Activated naive CD8-positive, alpha-beta T cell treated with anti-CD3 and anti-CD28 coated beads, Interleukin-2, amount 50 U/mL, for 16 hours (primary cell): Measurements from ENCODE around the gene CCDC24.

Experiments
- DNase-seq: peaks from one replicate; pipeline ENCODE4 v3.0.0-alpha.2; 2020; ENCODE audit warnings: low read depth, low spot score

CCDC24 gene

DNA sequence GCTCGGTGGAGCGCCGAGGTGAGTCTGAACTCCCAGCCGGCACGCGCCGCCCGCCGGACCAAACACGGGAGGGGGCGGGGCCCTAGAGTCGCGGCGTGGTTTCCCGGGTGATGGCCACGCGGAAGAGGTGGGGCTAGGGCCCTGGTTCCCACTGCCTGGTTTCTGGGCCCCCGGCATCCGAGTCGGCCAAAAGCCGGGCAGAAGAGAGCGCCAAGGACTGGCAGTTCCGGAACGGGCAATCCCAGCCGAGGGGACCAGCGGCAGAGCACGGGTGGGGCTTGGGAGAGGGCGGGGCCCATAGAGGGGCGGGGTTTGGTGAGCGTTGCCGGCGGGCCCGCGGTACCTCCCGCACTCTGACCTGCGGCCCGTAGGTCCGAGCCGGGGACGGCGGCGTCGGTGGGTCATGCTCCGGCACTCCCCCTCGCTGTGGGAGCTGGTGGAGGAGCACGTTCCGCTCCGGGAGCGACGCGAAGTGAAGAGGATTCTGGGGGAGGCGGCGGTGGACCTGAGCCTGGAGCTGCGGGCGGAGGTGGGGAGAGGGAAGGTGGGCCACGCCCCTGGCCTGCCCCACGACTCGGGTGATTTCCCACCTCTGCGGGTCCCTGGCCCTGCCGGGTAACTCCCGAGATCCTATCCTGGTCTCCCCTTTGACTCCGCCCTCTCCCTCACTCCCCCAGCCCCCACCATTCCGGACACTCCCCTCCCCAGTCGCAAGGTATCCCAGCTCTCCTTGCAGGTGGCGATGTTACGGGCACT lies at the start of gene CCDC24:
Gene CCDC24 (plus strand): TSS at position 124 of the 756 bp plus-strand sequence. CDS start 280 bp downstream, at position 404.
- DNase-seq, result peak; percentile 45

DNA sequence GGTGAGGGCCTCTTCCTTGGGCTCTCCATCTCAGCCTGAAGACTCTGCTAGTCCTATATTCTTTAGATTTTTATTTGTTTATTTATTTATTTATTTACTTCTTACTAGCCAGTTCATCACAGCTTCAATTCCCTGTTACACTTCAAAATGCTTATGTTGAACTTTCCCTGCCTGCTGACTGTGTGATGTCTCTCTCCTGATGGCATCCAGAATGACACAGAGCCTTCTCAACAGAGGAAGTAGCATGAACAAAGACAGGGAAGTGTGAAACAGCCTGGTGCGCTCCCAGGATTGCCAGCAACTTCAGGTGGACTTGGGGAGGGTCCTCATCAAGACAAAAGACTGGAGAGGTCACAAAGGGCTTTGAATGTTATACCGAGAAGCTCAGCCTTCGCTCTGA lies 49.0 kb upstream of the CCDC24 start:
- no peak for DNase-seq

DNA sequence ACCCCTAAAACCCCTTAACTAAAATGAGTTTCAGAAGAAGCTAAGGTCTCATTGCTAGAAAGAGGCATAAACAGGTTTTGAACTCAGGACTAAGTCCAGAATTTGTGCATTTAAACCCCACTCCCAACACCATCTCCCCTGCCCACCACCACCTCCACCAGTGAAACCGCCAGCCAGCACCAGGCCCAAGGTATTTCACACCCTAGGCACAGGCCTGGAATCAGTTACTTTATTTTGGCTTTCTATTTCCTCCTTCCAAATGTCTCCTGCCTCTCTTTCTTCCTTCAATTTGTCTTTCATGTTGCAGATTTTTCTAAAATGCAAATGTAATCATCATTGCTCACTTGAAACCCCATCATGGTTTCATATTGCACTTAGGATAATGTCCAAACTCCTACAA lies 46.5 kb upstream of the CCDC24 start:
- no peak for DNase-seq

DNA sequence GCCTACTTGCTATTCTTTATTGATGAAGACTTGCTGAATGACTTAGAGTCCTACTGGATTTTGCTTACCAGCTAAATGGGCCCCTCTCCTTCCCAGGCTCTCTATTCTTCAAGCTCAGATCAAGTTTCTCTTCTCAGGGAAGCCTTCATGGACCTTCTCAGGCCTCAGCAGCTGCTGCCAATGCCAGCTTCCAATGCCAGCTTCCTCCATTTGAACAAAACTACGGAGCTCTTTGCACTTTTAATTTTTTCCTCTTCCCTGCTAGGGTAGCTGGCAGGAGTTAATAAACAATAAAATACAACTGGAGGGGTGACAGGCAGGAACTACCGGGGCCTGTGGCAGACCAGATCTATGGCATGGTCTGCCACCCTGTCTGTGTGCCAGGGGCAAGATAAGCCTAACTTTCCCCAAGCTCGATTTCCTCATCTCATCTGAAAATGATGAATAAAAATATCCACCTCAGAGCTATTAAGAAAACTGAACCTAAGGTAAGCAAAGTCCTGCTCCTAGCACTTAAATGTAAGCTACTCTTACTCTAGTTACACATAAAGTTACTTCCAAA lies 45.6 kb upstream of the CCDC24 start:
- no peak for DNase-seq

DNA sequence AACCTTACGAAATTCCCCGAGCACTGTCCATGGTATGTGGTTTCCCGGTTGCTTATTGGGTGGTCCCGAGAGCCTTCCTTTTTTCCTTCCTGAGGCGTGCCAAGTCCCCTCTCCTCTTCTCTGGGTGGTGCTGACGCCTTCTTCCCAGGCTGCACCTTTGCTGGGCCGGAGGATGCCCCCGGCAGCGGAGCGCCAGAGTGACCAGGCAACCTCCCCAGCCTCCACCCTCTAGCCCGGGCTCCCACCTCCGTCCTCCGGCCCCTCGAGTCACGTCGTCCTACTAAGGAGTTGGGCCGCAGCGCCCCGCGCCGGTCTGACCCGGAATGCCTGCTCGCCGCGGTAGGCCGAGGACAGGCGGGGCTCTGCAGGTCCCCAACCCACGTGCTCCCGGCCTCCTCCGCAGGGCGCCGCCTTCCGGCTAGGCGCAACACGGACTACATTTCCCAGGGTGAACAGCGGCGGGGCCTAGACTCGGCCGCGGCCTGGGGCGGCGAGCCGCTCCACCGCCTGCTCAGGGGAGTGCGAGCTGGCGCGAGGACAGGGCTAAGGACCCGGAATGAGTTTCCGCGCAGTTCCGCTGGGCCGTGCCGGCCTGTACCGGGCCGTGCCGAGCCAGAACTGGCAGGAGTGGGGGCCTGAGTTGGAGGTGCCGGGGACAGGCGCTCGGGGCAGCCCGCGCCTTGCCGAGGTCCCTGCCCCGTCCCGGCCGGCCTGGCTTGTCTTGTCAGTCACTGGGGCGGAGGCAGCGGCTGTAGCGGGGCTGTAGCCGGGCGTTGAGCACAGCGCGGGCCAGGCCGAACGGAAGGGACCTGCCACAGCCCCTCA lies 45.0 kb upstream of the CCDC24 start, which contains the start of gene IPO13:
Gene IPO13 (plus strand): TSS at position 715 of the 825 bp plus-strand sequence. CDS start 651 bp downstream, outside the sequence.
- DNase-seq, result peak; percentile 92

DNA sequence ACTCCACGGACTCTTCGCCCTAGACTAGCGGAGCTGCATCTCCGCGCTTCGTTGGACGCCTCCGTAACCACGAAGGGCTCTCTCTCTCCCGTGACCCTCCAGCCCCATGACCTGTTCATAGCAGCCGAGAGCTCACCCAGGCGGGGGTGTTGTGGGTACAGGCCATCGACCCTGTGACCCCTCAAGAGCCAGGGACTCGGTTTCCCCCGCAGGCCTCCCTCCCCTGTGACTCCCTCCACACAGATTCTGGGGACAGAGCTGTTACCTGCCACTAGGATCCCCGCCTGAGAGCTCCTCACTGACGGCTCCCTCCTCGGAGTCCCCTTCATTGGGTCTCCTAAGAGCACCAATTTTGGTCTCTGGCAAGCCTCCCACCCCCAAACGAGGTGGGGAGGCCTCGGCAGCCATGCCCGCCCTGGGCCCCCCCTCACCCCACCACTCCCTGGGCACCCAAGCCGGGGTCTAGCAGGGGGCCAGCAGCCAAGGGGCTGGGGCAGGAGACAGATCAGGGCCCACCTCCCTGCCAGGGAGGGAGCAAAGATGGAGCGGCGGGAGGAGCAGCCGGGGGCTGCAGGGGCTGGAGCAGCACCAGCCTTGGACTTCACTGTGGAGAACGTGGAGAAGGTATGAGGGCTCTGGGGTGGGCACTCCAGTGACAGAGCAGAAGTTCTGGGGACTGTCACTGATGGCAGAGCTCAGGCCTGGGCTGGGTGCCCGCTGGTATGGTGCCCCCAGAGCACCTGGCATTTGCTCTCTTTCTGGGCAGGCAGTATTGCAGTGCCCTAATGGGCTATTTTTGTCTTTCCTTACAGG lies 44.1 kb upstream of the CCDC24 start:
- DNase-seq, result no peak

DNA sequence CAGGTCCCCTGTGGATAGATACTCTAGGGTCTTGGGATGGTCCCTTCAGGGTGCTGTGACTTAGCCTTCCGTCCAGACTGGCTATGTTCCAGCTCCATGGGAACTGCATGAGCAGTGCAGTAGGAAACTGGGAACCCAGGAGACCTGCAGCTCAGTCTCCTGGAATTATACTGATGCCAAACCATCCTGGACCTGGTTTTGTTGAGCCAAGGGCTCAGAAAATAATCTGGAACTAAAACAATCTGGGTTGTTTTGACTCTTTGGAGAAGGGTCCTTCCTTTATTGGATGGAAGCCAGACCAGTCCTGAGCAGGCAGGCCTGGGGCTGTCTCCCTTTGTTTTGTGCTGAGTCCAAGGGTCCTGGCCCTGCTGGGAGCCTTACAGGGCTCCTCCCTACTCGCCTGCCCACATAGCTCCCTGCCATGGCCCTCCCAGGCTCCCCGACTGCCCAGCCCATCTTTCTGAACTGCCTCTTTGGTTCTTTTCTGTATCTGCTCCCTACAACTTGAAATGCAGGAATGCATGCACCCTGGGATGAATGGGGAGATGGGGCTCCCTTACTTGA lies 43.4 kb upstream of the CCDC24 start:
- DNase-seq, result no peak

DNA sequence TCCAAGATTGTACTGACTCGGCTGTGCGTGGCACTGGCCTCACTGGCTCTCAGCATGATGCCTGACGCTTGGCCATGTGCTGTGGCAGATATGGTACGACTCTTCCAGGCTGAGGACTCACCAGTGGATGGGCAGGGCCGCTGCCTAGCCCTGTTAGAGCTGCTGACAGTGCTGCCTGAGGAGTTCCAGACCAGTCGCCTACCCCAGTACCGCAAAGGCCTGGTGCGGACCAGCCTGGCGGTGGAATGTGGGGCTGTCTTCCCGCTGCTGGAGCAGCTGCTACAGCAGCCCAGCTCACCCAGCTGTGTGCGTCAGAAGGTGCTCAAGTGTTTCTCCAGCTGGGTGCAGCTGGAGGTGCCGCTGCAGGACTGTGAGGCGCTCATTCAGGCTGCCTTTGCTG lies 41.7 kb upstream of the CCDC24 start:
- DNase-seq, result no peak

DNA sequence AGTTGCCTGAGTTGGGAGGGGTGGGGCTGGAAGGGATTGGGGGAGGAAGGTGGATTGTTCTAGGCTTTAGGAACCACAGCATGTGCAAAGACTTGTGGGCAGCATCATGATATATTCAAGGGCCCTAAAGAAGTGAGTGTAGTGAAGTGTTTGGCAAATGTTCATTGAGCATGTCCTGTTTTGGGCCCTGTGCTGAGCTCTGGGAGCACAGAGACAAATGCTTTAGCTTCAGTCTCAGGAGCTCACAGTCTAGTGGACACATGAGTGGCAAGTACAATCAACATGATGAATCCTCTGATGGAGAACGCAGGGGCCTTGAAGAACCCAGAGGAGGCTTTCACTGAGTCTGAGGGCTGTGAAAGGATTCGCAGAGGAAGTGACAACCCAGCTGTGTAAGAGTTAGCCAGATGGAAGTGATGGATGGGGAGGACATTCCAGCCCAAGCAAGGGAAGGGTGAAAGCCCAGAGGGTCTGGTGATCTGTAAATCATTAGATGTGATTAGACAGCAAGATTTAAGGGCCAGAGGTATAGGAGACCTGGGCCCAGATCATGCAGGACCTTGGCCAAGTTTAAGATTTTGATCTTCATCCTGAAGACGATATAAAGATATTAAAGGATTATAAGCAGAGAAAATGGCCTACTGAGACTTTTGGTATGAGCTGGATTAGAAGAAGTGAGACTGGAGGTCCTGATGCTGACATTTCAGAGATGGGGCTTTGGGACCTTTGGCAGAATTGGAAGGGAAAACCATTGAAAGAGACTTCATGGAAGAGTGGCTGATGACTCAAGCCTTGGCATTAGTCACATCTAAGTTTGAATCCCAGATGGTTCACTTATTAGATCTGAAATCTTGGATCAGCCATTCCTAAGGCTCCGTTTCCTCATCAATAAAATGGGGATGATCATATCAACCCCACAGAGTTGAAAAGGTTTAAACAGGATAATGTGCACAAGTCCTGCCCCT lies 40.1 kb upstream of the CCDC24 start:
- no peak for DNase-seq

DNA sequence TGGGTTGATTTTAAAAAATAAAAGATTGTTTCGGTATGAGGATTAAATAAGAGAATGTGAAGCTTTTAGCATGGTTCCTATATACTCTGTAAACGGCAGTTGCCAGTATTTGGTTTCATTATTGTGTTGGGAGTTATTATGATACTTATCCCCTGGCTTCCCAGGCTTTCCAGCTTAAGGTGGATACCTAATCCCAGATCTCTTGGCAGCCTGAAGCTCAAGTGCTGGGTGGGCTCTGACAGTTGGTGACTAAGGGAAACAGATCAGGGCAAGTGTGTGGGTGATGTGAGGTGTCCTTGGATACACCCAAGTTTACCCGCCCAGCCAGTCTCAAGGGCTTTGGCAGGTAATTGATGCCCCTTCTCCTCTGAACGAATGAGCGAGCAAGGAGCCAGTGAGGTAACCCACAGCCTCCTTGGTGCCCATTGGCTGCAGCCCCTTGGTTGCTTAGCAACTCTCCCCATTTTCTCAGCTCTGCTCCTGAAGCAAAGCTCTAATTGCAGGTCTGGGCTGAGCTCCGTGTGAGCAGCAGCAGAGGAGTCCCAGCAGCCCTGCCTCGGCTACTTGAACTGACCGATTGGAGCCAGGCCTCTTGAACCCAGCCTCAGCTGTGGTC lies 38.6 kb upstream of the CCDC24 start:
- DNase-seq, result no peak

DNA sequence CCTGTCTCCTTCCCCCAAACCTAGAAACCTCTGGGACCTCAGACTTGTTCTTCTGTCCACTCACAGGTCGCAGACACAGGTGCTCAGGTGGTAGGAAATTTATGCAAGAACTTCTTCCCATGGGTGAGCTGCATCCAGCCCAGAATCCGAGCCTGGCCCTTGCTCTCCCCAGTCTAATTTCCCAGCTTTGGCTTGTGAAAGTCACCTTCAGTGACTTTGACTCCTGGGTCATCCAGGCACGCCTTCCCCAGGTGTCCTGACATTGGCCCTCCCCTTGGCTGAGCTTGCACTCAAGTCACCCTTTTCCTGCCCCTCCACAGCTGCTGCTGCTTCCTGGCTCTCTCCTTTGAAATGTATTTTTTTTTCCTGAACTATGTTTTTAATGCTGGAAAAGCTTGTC lies 38.0 kb upstream of the CCDC24 start:
- DNase-seq, result no peak

DNA sequence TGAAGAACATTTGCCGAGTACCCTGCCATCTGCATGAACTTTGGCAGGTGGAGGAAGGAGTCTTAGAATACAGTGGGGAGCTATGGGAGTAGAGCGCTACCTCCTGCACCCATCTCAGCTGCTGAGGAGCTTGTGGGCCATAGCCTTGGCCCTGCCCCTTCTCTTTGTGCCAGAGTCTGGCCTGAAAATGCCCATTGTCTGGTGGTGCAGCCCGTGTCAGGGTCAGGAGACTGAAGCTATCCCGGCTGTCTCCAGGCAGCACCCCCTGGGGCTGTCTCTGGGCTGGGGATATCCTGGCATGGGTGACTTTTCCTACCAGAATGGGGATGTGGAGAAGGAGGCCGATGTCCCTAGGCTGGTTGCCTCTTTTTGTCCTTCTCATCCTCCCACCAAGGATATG lies 37.4 kb upstream of the CCDC24 start:
- no peak for DNase-seq

DNA sequence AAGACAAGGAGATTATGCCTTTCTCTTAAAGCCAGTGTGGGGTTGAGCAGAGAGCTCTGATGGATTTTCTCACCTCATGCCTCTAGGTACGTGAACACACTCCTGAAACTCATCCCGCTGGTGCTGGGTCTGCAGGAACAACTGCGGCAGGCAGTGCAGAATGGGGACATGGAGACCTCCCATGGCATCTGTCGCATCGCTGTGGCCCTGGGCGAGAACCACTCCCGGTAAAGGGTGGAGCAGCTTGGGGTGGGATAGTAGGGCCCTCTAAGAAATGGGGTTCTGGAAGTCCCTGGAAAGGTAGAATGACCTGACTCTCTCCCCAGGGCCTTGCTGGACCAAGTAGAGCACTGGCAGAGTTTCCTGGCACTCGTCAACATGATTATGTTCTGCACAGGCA lies 35.2 kb upstream of the CCDC24 start:
- DNase-seq, result no peak

DNA sequence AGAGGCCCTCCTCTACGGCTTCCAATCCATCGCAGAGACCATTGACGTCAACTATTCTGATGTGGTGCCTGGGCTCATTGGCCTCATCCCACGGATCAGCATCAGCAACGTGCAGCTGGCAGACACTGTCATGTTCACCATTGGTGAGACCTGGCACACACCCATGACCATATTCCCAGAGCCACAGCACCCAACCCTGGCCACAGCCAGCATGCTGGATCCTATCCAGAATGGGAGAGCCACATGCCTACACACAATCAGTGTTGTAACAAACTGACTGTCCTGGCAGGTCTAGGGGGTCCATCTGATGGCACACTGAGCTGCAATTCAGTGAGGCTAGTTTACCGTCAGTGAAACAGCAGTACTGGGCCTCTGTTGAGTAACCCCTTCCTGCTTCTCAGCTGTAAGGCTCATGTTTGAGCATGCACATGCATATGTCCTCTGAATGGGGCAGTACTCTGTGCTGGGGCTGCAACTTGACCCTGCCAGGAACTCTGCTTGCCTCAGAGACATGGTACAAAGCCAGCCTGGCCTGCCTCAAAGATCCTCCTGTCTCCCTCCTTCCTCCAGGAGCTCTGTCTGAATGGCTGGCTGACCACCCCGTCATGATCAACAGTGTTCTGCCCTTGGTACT lies 33.9 kb upstream of the CCDC24 start:
- no peak for DNase-seq

DNA sequence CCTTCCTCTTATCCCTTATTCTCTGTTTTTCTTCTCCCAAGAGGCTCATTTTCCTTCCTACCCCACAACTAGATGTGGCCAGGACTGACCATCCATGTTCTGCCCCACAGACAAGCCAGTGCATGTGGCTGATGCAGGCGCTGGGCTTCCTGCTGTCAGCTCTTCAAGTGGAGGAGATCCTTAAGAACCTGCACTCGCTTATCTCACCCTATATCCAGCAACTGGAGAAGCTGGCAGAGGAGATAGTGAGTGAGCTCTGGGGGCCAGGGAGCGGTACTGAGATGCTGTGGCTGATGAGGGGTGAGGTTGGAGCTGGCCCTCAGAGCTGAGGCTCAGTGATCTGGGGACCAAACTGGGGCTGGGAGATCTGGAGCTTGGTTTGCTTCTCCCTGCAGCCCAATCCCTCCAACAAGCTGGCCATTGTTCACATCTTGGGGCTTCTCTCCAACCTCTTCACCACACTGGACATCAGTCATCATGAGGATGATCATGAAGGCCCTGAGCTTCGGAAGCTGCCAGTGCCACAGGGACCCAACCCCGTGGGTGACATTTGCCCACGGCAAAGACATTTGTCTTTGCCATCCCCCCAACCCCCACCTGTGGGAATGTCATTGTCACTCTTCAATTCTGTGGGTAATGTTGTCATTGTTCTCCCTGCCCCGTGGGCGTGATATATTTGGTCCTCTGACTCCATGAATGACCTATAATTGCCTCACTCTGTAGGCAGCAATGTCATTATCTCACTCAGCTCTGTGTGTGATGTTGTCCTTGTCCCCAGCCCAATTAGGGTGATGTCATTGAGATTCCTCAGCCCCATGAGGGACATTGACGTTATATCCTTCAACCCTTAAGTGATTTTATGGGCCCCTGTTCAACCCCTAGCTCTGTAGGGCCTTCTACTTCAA lies 32.8 kb upstream of the CCDC24 start:
- DNase-seq, result no peak

DNA sequence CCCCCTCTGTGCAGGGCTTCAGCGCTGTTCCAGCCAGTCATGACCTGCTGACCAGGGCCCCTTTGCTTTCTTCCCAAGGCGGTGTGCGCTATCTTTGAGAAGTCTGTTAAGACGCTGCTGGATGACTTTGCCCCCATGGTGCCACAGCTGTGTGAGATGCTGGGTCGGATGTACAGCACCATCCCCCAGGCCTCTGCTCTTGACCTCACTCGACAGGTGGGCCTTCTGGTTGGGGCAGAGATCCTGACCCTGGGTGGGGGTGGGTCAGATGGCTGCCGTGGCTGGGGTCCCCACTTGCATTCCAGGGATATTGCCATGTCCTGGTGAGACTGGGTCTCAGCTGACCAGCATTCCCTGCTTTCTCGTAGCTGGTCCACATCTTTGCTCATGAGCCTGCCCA lies 30.6 kb upstream of the CCDC24 start:
- no peak for DNase-seq

DNA sequence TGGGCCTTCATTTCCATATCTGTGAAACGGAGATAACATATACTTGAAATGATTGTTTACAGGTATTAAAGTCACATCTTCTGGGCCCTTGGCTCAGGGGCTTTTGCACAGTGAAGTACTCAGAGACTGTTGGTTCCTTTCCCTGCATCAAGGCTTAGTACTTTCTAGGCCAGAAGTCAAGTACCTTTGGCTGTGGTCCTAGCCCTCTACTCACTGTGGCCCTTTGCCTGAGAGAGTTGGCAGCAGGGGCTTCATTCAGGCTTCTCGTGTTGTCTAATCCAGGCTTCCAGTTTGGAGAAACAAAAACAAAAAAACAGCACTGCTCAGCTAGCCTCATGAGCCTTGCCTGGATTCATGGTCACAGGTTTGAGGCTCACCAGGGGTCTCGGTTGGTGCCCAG lies 29.7 kb upstream of the CCDC24 start:
- DNase-seq, result no peak

DNA sequence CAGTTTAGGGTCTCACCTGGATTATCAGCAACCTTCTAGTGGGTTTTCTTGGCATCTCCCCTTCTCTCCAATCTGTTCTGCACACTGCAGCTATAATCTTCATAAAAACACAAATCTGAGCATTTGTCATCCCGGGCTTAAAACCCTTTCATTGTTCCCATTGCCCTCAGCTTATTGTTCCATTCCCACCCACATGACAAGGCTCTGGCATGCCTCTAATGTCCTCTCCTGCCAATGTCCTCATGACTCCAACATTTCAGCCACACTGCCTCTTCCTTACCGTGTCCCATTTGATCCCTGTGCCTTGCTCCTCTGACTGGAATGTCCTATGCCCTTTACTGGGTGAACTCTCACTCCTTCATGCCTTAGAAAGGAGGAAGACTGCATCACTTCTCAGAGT lies 29.1 kb upstream of the CCDC24 start:
- DNase-seq, result no peak
